GM18526 (cell line): Measurements from ENCODE around the gene PCBP2.

Source experiments
- POLR2A ChIP-seq: IDR thresholded peaks from 3 replicates; pipeline ENCODE4 v1.6.1; 2011; ENCODE audit not compliant: insufficient read length; ENCODE audit errors: extremely low read depth

The PCBP2 gene

GRCh38 chr12:53500142-53500775 lies 48.4 kb downstream of the PCBP2 start:
- peak; percentile 73 for TF ChIP-seq POLR2A

GRCh38 chr12:53500776-53501614 lies 49.1 kb downstream of the PCBP2 start, which contains the start of gene TARBP2:
TARBP2 (plus strand) TSS chr12:53501283; CDS start chr12:53501409, 126 bp downstream.
- TF ChIP-seq POLR2A, result peak; percentile 75

- TF ChIP-seq POLR2A, result no peak
These were observed 49.8 kb downstream of the PCBP2 start for GRCh38 chr12:53501615-53502181.

- no peak for TF ChIP-seq POLR2A
These were observed 50.4 kb downstream of the PCBP2 start for GRCh38 chr12:53502331-53502730.

GRCh38 chr12:53502983-53503728 lies 51.3 kb downstream of the PCBP2 start:
- TF ChIP-seq POLR2A, result no peak

GRCh38 chr12:53504004-53504920 lies 52.4 kb downstream of the PCBP2 start:
- TF ChIP-seq POLR2A, result no peak

GRCh38 chr12:53505086-53505485 lies 53.2 kb downstream of the PCBP2 start:
- TF ChIP-seq POLR2A, result no peak

GRCh38 chr12:53505555-53506449 lies 53.9 kb downstream of the PCBP2 start:
- no peak for TF ChIP-seq POLR2A

GRCh38 chr12:53506450-53506785 lies 54.5 kb downstream of the PCBP2 start:
- TF ChIP-seq POLR2A, result no peak

GRCh38 chr12:53506881-53507602 lies 55.1 kb downstream of the PCBP2 start, which contains the start of gene NPFF:
NPFF (minus strand) TSS chr12:53507484; CDS start chr12:53507474, 10 bp downstream.
- TF ChIP-seq POLR2A, result no peak

GRCh38 chr12:53507603-53507885 lies 55.6 kb downstream of the PCBP2 start:
- TF ChIP-seq POLR2A, result no peak

- TF ChIP-seq POLR2A, result no peak
These were observed 56.8 kb downstream of the PCBP2 start for GRCh38 chr12:53508534-53509170.

- no peak for TF ChIP-seq POLR2A
These were observed 58.4 kb downstream of the PCBP2 start for GRCh38 chr12:53510181-53510812.
